ENCODE data around the gene HNRNPL. TPM values are rescaled to one million over a fixed set of nuclear protein-coding genes. Genes with fewer than 3 reads are reported as not detected.

The HNRNPL gene
- total RNA-seq, 1 experiment from 2014 or later: 271 TPM

- no peak for DNase-seq (ENCODE audit: low read depth)
Observed at GRCh38 chr19:38845374-38846024, 4.3 kb downstream of the HNRNPL start.

DNA sequence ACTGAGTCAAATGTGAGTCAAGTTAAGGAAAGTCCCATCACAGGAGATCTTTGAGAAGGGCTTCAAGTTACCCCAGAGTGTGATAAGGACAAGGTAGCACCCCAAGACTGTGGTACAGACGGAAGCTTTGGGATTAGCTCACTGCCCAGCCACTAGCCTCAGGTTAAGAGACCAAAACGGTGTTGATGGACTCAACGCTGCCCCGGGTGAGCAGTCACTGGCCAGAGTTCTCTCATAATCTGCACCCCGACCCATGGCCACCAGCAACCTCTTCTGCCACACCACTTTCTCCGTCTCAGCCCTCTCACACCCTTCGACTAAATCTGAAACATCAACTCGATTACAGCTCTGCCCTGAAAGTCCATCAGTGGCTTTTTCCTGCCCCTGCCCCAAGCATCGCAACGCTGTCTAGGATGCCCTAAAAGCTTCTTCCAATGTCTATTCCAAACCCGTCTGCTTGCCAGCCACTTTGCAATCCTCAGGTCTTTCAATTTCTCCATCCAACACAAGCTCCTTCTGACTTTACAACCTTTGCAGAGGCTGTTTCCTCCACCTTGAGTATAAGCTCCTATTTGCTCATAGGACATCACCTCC lies 5.6 kb downstream of the HNRNPL start:
- DNase-seq (ENCODE audit: low read depth): no peak

GRCh38 chr19:38843175-38843758 lies 6.5 kb downstream of the HNRNPL start:
- DNase-seq (ENCODE audit: low read depth): no peak

GRCh38 chr19:38842439-38843174 lies 7.2 kb downstream of the HNRNPL start:
- no peak for DNase-seq (ENCODE audit: low read depth)

DNA sequence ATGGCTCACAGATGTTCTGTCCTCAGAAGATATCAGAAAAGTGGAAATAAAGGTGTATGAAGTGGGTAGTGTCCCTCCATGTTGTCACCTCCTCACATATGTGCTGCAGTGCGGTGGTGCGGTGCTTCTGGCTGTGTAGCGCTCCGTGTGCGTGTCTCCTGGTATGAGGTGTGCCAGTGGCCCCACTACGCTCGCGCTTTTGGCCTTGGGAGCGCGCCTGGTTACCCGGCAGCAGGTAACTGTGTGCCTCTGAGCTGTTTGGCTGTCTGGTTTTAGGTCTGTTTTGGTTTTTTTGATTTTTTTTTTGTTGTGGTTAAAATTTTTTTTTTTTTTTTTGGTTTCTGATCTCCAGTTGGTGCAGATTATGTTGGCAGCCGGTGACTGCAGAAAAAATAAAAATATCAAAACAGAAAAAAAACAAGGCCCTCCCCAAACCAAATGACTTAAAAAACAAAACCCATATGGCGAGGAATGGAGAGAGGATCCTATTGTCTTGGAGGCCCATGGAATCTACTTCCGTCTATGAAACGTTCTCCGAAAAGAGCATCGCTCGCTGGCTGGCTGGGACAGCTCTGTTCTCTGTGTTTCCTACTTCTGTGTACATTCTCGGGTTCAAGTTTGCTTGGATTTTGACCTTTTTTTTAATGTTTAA lies 7.9 kb downstream of the HNRNPL start:
- no peak for DNase-seq (ENCODE audit: low read depth)

- no peak for DNase-seq (ENCODE audit: low read depth)
Observed at GRCh38 chr19:38841180-38841766, 8.5 kb downstream of the HNRNPL start.

- no peak for DNase-seq (ENCODE audit: low read depth)
Observed at GRCh38 chr19:38840583-38840968, 9.2 kb downstream of the HNRNPL start.

DNA sequence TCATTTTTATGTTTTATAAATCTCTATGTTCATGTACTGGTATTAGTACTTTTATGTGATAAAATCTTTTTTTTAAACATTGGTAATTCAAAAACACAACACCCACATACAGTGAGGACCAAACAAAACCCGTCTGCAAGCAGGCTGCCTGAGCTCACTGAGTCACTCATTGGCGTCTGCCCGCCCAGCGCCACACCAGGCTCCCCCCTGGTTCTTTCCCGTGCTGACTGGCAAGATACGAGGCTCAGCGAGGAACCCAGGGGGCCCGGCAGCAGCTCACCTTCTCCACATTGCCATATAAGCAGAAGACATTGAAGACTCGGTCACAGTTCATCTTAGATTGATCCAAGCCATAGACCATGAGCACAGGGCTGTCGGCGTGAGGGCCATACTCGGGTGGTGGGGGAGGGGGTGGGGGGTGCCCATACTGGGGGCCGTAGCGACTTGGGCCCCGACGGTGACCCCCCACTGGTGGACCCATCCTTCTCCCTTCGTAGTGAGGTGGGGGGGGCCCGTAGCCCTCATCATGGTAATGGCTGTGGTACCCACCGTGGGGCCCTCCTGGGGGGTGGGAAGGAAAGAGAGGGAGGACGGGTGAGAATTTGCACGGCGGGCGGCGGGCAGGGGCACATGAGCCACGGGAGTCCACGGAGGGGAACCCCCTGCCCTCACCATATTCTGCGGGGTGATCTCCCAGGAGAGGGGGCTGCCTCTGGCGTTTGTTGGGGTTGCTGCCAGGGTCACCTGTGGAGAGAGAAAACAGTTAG lies 9.8 kb downstream of the HNRNPL start:
- DNase-seq (ENCODE audit: low read depth): peak; percentile 58

DNA sequence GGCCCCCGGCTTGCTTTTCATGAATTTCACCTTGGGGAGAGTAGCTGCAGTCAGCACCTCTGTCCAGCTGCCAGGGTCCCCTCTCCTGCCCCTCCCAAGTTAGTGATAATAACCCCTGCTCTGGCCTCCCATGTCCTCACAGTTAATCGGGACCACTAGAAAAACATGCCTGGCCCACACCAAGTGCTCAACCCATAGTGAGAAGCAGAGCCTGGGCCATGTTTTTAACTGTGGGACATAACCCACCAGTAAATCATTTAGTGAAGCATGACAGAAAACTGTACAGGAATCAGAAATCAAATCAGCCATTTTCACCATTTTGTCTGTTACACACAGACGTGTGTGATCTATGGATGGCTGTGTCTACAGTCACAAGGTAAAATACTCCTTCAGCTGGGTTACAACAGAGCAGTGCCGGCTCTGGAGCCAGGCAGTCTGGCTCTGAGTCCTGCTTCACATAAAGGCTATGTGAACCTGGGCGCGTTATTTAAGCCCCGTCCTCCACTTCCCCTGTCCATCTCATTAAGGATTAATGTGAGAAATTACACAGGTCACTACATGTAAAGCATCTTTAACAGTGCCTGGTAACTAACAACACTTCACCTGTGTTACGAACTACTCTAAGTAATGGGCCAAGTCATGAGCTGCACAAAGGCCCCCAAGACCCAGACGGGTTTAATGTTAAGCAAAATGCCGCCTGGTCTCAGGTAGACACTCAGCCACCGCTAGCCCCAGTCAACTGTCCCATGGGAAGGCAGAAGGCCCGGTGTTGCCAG lies 10.6 kb downstream of the HNRNPL start:
- no peak for DNase-seq (ENCODE audit: low read depth)

DNA sequence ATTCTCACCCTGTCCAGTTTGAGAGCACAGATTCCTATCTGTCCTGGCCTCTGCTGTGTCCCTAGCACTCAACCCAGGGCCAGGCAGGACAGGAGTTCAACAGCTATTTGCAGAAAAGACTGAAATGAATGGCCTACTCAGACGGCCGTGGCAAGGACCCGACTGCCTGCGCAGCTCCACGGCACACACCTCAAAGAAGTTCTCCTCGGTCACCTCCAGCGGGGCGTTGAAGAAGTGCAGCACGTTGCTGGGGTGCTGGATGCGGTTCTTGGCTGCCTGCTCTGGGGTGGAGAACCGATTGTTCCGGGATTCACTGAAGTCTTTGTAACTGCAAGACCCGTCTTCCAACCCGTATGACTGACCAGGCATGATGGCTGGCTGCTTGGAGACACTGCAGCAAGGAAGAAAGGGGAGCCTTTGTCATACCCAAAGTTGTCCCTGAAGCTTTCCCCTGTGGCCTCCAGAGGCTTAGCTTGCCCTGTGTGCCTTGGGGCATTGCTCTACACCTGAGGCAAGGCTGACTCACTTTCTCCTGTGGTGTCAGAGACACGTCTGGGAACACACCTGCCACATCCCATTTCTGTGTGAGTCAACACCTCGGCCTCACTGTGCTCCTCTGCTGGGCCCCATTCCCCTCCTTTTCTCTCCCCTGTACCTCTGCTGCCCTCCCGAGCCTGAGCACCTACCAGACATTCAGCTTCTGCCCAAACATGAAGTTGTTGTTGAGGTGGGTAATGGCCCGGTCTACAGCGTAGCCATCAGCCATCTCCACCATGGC lies 11.4 kb downstream of the HNRNPL start:
- DNase-seq (ENCODE audit: low read depth): peak; percentile 90

DNA sequence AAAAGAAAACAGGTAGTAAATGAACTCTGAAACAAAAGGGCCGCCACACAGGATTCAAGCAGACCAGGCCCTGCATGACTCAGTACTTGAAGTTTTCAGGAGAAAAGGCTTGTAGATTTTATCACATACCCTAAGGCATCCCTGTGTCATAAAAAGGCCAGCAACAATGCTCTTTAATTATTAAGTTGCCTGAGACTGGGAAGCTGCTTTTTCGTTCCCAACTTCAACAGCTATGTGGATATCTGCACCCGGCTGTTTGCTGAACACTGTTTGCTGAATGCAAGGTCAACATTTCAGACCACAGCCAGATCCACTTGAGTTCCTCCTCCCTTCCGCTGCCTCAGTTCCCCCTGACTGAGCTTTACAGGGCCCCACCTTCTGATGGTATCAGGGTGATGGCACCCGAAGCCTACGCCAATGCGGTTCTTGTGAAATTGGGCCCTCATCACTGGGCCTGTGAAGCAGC lies 12.1 kb downstream of the HNRNPL start:
- peak; percentile 97 for DNase-seq (ENCODE audit: low read depth)

DNA sequence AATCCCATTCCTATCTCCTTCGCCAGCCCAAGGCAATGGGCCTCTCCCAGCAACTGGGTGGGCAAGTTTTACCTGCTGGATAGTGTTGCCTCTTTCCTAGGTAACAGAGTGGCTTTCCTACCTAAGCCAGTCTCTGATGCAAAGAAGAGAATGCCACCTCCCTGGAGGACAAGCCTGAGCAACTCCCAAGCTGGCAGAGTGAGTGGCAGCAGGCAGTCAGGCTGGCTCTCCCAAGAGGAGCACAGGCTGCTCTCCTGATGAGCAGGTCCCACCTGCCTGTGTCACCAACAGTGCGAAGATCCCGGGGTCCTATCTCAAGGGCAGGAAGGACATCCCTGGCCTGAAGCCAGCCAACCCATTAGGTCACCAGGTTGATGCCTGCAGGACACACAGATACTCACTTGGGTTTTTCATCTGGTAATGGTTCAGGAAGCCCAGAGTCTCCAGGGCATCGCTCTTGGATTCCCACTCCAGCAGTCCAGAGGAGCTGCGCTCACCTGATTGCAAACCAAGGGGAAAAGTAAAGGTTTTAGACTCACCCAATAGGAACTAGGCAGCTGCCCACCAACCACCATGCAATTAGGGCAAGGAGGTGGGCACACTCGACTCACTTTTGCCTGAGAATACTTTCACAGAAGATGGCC lies 12.7 kb downstream of the HNRNPL start:
- no peak for DNase-seq (ENCODE audit: low read depth)

DNA sequence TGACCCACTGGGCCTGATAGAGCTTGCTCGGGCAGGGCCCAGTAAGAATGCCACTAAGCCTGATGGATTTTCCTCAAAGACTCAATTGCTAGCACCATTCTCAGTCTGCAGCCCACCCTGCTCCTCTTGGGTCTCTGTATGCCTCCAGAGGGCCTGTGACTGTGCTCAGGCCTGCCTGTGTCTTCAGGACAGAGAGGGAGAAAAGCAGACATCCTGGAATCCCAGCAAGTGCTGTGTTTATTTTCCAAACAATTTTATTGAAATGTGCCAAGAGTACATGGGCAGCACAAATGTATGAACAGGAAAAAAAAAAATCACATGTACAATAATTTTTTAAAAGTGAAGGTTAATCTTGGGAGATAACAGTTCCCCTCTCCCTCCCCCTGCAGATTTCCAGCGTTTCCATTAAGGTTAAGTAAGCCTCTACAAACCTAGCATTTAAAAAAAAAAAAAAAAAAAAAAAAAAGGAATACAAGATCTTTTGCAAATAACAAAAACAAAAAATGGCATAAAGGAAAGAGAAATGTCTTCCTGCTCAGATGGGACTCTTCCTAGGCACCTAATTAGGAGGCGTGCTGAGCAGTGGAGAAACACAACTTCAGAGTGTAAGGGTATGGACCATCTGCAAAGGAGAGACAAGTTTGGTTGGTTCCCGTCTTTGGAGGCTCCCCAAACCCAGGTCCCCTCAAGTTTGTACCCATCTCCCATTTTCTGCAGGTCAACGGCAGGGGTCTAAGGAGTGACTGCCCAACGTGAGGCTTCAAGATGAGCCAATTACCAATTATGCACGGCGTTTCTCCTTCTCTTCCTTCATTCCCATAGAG lies 13.4 kb downstream of the HNRNPL start:
- no peak for DNase-seq (ENCODE audit: low read depth)

DNA sequence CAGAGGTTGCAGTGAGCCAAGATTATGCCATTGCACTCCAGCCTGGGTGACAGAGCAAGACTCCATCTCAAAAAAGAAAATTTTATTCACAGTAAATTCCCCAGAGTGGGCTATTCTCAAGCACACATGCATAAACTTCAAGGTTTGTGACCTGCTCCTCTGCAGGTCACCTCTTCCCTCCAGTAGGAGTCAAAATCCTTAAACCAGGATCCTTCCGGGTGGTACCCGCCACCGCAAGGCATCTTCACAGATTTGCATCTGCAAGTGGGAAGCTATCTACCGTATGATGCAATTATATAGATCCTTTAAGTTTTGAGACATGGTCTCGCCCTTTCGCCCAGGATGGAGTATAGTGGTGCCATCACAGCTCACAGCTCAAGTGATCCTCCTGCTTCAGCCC lies 15.2 kb downstream of the HNRNPL start:
- no peak for DNase-seq (ENCODE audit: low read depth)

- no peak for DNase-seq (ENCODE audit: low read depth)
Observed at GRCh38 chr19:38834104-38834490, 15.7 kb downstream of the HNRNPL start.

DNA sequence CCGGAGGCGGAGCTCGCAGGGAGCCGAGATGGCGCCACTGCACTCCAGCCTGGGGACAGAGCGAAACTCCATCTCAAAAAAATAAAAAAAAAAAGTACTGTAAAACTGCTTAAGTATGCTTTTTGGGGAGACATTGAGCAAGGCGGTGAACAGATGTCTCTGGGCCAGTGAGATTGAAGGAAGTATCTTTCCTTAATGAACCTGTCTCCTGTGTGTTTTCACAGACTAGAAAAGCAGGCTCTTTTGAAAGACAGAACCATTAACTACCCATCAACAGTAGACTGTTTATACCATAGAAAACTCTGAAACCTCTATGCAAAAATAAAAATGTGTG lies 16.7 kb downstream of the HNRNPL start:
- no peak for DNase-seq (ENCODE audit: low read depth)

DNA sequence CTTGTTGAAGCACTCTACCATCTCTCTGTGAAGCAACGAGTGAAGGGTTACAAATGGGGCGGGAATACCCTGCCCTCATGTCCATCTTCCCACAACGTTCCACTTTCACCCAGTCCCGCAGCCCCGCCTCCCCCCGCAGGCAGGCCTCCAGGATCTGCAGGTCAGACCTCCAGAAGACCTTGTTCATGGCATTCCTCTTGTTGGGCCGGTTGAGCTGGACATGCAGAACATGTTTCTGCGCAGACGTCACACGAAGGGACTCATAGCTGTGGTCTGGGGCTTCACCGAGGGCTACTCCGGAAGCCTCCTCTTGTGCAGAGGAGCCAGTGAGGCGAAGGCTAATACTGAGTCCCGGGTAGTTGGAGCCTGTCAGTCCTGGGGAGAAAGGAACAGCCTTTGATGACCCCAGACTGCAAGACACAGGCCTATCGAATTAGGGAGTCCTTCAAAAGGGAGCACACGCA lies 18.6 kb downstream of the HNRNPL start:
- peak; percentile 99 for DNase-seq (ENCODE audit: low read depth)
